Activated CD8-positive, alpha-beta memory T cell treated with anti-CD3 and anti-CD28 coated beads for 4 hours (primary cell): ENCODE data around the gene GABBR1.

ENCODE experiments used
- DNase-seq, 2 donors: peaks; one replicate each; pipeline ENCODE4 v3.0.0-alpha.2; 2020; ENCODE audit warnings: low read depth in 2 of 2

Gene GABBR1

DNA sequence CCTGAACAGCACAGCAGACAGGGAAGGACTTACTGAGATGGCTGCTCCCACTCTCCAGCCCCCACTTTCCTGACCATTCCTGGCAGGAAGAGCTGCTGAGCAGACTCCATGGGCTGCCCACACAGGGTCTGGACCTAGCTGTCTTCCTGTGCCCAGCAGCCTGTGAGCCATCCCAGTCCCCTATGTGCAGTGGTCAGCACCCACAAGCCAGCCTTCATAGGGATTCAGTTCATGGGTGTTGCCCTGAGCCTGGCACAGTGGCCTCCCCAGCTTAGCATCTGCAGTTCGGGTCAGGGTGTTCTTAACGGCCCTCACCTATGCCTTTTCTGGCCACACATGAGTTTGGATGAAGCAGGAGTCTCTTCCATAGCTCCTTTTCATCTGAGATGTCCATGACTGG, 105.4 kb downstream of the GABBR1 start:
- DNase-seq, result no peak

GRCh38 chr6:29527126-29527525, 105.9 kb downstream of the GABBR1 start:
- DNase-seq, result no peak

DNA sequence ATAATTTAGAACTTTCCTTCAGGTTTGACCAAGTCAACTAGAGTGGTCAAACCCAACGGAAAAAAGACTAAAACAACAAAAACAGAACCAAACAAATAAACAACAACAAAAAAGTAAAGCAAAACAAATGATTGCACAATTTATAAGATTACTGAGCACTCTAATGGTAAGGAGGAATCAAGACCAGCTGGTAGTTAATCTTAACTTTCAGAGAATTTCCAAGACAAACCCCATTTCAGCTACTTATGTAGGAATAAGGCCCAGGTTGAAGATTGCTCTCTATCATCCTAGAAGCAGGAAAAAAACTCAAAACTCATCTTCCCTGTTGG, 107.7 kb downstream of the GABBR1 start:
- no peak for DNase-seq

GRCh38 chr6:29524444-29525310, 108.3 kb downstream of the GABBR1 start:
- no peak for DNase-seq

DNA sequence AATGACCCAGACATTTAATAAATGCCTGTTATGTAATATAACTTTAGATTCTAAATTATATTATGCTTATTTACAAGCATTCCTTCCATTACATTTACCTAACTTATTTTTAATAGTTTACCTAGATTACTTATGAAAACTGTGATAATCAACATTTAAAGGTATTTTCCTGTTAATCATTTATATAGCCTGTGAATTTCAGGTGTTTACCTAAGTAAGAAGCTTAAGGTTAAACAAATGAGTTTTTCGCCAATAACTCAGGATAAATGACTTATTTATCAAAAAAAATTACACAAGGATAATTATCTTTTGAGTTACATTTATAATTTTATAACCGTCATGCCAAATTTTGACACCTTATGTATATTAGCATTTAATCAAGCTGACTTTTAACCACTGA, 108.9 kb downstream of the GABBR1 start:
- no peak for DNase-seq

GRCh38 chr6:29522227-29522626, 110.8 kb downstream of the GABBR1 start:
- DNase-seq, result no peak

- no peak for DNase-seq
Measured at GRCh38 chr6:29521006-29521680, 111.8 kb downstream of the GABBR1 start.

DNA sequence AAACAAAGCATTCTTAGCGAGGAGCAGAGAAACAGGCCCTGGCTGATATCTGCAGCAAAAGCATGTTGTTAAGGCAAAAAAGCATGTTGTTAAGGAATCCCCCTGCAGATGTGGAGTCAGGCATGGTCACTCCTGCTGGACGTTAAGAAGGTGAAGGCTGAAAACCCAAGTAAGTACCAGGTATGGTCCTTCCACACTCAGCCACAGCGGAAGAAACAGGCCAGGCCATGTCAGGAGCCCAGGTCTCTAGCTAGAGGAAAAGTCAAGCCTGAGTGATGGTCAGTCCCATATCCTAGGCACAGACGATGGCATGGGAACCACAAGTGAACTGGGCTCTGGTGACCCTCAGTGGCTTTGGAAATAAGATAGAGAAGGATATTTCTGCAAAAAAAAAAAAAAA, 112.8 kb downstream of the GABBR1 start:
- no peak for DNase-seq

- no peak for DNase-seq
Measured at GRCh38 chr6:29519291-29520010, 113.5 kb downstream of the GABBR1 start.

DNA sequence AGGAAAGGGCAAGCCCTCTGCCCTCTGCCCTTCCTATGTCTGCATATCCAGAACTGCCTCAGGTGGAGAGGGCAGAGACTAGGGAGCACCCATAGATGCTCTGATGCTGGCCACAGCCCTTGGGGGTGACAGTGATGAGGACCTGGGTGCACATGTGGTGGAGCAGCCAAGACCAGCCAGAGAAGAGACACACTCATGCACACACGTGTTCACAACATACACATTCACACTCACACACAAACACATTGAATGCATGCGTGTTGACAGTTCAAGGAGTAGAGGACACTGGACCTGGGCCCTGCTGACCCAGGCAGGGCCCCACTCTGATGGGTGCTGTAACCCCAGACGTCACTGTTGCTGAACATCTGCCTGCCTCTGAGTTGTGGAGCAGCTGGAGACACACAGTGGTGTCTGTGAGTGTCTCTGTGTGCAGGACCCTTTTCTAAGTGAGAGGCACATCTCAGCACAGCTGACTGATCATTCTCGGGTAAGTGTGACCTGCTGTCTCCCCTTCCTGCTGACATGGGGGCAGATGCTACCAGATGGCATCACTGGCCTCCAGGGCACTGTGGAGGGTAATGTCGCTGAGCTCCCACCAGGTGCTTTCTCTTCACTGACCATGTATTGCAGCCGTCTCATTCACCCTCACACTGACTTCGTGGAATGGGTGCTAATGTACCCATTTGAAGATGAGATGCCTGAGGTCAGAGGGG, 115.1 kb downstream of the GABBR1 start:
- DNase-seq, result no peak

DNA sequence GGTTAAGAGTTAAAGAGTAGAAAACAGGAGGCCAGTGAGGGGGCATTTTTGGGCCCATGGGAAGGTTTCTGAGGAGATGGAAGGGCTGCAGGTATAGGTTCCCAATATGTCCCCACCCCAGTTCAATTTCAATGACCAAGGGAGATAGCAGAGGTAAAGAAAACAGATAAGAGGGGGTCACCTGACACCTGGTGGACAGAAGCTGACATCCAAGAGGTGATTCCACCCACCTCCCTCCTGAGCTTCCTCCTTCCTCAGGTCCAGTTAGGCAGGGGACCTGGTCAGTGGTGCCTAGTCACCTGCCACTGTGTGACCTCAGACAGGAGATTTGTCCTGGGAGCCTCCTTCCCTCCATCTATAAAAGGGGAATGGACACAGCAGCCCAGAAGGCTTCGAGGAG, 115.7 kb downstream of the GABBR1 start:
- DNase-seq, result no peak

DNA sequence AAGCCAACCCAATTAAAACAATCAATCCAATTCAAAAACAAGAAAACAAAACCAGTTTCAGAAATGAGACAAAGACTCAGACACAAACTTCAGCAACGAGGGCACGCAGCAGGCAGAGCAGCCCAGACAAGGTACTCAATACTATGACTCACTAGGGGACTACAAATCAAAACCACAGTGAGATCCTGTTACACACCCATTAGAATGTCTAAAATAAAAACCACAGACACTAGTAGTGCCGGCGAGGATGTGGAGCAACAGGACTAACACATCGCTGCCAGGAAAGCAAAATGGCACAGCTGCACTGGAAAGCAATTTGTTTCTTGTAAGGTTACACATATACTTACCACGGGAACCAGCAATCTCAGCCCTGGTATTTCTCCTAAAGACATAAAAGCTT, 116.9 kb downstream of the GABBR1 start:
- DNase-seq, result no peak

- DNase-seq, result no peak
Measured at GRCh38 chr6:29510746-29511300, 122.2 kb downstream of the GABBR1 start.

GRCh38 chr6:29510202-29510601, 122.8 kb downstream of the GABBR1 start:
- DNase-seq, result no peak
